ENCODE data around the gene FBXL20.
"Not testable (repeated sequence)": the region's sequence is repeated elsewhere in the genome, so short reads cannot be mapped to it uniquely, and the experiment has no call there.

FBXL20 gene

DNA sequence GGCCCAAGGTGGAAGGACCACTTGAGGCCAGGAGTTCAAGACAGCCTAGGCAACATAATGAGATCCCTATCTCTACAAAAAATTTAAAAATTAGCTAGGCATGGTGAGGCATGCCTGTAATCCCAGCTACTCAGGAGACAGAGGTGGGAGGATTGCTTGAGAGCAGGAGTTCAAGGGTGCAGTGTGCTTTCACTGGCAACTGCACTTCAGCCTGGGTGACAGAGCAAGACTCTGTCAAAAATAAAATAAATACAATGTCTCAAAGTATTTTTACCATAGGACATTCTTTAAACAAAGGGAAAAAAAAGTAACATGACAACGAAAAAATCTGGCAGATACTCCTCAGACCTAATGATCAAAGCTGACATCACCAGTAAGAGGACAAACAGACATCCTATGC is 72.6 kb downstream of the FBXL20 start:
- DNase-seq (ENCODE audit: low spot score), result no peak

- no peak for DNase-seq (ENCODE audit: low spot score)
Measured at GRCh38 chr17:39327109-39327508, 74.3 kb downstream of the FBXL20 start.

DNA sequence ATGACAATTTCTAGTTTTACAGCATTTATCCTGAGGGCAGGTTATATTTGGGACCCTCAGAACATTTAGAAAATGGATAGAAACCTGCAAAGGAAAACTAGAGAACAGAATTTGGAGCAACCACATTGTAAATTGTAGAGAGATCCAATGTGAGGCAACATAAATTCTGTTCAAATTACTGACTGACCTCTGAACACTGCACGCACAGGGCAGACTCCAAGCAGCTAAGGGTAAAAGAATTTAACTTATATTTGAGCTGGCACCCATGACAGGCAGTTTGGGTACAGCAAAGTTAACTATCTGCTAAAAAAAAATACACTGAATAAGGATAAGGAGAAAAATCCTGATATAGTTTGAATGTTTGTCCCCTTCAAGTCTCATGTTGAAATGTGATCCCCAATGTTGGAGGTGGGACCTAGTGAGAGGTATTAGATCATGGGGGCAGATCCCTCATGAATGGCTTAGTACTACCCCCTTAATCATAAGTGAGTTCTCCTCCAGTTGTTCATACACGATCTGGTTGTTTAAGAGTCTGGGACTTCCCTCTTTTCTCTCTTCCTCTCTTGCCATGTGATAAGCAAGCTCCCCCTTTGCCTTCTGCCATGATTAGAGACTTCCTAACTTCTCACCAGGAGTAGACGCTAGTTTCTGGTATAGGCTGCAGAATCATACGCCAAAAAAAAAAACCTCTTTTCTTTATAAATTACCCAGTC is 75.7 kb downstream of the FBXL20 start:
- no peak for DNase-seq (ENCODE audit: low spot score)

DNA sequence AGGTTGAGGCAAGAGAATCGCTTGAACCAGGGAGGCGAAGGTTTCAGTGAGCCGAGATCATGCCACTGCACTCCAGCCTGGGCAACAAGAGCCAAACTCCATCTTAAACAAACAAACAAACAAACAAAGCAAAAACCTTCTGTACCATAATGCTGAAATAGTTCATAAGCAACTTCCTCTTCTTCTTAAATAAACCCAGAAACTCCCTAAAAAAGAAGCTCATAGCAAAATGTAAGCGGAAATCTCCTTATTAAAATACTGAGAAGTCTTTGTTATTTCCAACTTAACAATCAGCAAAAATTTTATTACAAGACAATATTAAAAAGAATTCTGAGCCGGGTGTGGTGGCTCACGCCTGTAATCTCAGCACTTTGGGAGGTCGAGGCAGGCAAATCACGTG is 82.8 kb downstream of the FBXL20 start:
- no peak for DNase-seq (ENCODE audit: low spot score)

DNA sequence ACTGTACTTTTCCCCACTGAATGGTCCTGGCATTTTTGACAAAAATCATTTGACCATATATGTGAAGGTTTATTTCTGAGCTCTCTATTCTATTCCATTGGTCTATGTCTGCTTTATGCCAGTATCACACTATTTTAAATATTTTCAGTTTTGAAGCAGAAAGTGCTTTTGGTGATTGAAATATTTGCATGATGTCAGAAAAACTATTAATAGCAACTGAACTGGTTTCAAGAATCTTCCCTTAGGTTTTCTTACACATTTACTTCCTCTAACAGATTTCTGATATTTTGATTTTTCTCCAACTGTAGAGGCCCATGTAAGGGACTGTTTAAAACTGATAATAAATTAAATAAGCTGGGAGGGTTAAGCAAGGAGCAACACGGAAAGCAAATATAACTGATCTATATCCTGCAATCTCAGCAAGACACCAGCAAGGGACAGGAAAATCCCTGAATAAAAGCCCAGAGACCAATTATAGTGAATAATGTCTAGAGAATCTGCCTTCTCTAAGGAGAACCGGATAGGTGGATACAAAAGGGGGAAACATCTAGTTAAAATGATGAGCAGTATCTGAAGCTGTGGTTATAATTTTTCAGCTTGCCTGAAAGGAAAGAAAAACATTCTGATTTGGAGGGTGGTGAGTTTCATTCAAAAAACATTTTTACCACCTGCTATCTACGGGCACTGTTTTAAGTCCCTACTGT is 94.8 kb downstream of the FBXL20 start:
- no peak for DNase-seq (ENCODE audit: low spot score)

DNA sequence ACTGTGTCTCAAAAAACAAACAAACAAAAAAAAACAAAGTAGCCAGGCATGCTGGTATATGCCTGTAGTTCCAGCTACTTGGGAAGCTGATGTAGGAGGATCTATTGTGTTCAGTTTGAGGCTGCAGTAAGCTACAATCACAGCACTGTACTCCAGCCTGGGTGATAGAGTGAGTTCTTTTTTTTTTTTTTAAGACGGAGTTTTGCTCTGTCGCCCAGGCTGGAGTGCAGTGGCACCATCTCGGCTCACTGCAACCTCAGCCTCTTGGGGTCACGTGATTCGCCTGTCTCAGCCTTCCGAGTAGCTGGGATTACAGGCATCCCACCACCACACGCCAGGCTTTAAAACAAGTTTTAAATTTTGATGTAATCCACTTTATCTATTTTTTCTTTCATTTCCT is 95.4 kb downstream of the FBXL20 start:
- DNase-seq (ENCODE audit: low spot score), result no peak

DNA sequence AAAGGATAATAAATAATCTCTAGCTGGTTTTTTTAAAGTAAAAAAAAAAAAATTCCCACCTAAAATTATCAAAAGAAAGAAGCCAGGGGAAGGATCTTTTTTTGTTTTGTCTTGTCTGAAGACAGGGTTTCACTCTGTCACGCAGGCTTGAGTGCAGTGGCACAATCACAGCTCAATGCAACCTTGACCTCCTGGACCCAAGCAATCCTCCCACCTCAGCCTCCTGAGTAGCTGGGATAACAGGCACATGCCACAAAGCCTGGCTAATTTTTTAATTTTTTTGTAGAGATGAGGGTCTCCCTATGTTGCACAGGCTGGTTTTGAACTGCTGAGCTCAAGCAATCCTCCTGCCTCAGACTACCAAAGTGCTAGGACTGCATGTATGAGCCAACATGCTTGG is 97.2 kb downstream of the FBXL20 start:
- no peak for DNase-seq (ENCODE audit: low spot score)

- no peak for DNase-seq (ENCODE audit: low spot score)
Measured at GRCh38 chr17:39294060-39294459, 107.4 kb downstream of the FBXL20 start.

DNA sequence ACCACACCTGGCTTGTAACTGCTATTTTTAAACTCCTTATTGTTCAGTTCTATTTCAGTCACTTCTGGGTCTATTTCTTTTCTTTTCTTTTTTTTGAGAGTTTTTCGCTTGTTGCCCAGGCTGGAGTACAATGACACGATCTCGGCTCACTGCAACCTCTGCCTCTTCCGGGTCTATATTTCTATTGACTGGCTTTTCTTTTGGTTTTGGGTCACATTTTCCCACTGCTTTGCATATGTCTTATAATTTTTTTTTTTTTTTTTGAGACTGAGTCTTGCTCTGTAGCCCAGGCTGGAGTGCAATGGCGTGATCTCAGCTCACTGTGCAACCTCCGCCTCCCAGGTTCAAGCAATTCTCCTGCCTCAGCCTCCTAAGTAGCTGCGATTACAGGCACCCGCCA is 108.9 kb downstream of the FBXL20 start:
- not testable (repeated sequence) for DNase-seq (ENCODE audit: low spot score)

GRCh38 chr17:39286513-39286912 is 114.9 kb downstream of the FBXL20 start:
- DNase-seq (ENCODE audit: low spot score), result not testable (repeated sequence)

- no peak for DNase-seq (ENCODE audit: low spot score)
Measured at GRCh38 chr17:39284685-39285084, 116.7 kb downstream of the FBXL20 start.

DNA sequence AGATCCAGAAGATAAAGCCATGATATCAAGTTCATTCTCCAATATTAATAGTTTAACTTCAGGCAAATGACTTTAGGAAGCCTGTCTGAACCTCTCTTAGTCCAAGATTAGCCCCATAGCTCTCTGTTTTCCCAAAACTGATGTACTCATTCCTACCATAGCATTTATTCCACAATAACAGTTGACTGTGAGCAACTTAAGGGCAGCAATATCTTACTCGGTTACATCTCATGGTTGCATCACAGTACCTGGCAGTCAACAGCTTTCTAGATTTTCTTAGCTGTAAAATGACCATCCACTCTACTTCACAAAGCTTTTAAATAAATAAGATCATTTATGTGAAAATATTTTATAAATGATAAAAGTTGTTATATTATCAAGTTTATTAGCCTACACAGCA is 117.5 kb downstream of the FBXL20 start:
- no peak for DNase-seq (ENCODE audit: low spot score)

DNA sequence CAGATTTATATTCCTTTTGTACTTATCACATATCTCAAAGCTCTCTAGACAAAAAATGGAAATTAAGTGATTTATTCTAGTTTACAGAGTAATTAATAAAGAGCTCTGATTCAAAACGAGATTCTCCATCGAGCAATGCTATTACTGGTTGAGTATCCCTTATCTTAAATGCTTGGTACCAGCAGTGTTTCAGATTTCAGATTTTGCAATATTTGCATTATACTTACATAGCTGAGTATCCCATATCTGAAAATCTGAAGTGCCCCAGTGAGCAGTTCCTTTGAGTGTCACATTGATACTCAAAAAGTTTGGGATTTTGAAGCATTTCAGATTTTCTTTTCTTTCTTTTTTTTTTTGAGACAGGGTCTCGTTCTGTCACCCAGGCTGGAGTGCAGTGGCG is 118.3 kb downstream of the FBXL20 start:
- no peak for DNase-seq (ENCODE audit: low spot score)

DNA sequence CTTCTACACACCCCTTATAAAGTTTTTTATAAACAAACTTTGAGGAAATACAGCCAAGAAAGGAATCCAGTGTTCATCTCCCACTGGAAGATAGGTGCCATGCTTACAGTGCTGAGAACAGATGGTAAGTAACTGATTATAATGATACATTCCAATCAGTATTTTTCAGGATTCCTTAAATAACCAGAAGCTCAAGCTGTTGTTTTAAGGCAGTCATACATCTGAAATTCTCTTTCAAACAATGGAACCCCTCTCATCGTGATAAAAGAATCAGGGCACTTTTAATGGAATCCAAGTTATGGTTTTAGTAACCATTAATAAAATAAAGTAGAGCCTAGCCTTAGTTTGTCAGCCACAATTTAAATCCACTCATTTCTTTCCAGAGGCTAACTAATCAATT is 119.6 kb downstream of the FBXL20 start:
- no peak for DNase-seq (ENCODE audit: low spot score)

GRCh38 chr17:39278246-39278645 is 123.2 kb downstream of the FBXL20 start:
- DNase-seq (ENCODE audit: low spot score), result not testable (repeated sequence)

GRCh38 chr17:39277110-39277509 is 124.3 kb downstream of the FBXL20 start:
- DNase-seq (ENCODE audit: low spot score), result no peak

GRCh38 chr17:39276113-39276512 is 125.3 kb downstream of the FBXL20 start:
- no peak for DNase-seq (ENCODE audit: low spot score)

- no peak for DNase-seq (ENCODE audit: low spot score)
Measured at GRCh38 chr17:39271546-39271945, 129.9 kb downstream of the FBXL20 start.

GRCh38 chr17:39270923-39271322 is 130.5 kb downstream of the FBXL20 start:
- peak; percentile 19 for DNase-seq (ENCODE audit: low spot score)

- no peak for DNase-seq (ENCODE audit: low spot score)
Measured at GRCh38 chr17:39264119-39264518, 137.3 kb downstream of the FBXL20 start.

DNA sequence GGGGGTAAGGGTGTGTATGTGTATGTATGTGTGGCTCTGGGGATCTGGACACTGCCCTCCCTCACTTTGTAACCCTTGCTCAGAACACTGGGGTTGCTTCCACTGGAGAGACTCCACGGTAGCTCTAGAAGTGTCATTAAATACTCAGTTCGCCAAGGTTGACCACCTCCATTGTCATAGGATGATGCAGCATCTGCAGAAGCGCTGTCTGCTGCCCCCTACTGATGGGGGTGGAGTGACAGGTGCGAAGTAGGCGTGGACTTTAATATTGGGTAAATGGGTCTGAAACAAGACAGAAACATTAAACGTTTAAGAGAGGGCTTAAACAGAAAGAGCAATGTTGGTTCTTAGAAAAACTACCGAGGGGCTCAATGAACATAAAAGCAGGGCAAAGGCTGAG is 140.1 kb downstream of the FBXL20 start:
- DNase-seq (ENCODE audit: low spot score), result no peak

DNA sequence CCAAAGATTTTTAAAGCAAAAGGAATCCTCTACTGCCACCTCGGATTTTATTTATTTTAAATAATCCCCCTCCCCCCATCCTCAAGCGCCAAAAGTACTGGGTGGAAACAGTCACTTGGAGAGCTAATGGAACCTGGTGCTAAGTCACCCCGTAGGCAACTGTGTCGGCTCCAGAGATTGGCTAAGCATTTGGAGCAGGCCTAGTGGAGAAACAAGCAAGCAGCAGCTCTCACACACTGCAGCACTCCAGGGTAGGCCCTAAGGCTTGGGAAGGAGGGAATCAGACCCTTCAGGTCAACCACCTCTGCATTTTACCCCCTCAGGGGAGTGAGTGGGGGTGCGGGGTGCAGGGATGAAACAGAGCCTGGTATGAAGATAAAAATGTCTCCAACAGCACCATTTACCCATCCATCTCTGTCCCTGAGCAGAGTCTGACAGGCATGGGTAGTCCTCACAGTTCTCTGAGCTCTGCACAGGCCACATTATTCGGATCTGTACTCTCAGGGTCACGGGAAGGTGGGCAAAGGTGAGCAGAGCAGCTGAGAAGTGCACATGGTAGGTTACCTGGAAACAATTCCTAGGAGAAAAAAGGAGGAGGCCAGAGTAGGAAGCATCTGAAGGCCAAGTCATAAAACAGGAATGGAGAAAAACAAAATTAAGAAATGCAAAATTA is 148.5 kb downstream of the FBXL20 start:
- no peak for DNase-seq (ENCODE audit: low spot score)

DNA sequence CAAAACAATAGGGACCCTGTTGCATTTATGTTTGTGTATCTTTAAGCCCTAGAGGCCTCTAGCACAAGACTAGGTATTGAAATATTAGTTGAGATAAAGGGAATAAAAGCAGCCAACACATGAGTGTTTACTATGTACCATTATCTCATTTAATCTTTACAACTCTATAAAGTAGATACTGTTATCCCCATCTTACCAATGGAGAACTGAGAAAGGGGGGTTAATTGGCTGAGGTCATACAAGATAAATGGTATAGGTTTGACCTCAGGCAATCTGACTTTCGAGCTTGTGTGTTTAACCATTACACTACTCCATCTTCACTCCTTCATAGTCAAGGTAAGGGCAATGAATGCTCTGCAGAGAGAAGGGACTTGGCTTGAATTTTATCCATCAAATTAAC is 149.4 kb downstream of the FBXL20 start:
- DNase-seq (ENCODE audit: low spot score), result no peak

Measured in kidney capillary endothelial cell (primary cell).